ENCODE results near the gene KANK2. TPM values are rescaled to one million over a fixed set of nuclear protein-coding genes. Genes with fewer than 3 reads are reported as not detected.

Gene KANK2
- total RNA-seq, 1 experiment from 2014 or later = 85.8 TPM

DNA sequence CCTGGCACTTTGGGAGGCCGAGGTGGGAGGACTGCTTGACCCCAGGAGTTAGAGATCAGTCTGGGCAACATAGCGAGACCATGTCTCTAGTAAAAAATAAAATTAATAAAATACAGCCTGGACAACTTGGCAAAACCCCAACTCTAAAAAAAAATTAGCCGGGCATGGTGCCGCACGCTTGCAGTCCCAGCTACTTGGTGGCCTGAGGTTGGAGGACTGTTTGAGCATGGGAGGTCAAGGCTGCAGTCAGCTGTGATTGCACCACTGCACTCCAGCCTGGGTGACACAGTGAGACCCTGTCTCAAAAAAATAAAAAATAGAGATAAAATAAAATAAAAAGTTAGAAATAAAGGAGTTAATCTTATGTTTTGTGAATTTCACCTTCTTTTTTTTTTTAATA is 26.2 kb downstream of the KANK2 start:
- POLR2A ChIA-PET (ENCODE audit: low non-redundant PET) = no interaction called here

DNA sequence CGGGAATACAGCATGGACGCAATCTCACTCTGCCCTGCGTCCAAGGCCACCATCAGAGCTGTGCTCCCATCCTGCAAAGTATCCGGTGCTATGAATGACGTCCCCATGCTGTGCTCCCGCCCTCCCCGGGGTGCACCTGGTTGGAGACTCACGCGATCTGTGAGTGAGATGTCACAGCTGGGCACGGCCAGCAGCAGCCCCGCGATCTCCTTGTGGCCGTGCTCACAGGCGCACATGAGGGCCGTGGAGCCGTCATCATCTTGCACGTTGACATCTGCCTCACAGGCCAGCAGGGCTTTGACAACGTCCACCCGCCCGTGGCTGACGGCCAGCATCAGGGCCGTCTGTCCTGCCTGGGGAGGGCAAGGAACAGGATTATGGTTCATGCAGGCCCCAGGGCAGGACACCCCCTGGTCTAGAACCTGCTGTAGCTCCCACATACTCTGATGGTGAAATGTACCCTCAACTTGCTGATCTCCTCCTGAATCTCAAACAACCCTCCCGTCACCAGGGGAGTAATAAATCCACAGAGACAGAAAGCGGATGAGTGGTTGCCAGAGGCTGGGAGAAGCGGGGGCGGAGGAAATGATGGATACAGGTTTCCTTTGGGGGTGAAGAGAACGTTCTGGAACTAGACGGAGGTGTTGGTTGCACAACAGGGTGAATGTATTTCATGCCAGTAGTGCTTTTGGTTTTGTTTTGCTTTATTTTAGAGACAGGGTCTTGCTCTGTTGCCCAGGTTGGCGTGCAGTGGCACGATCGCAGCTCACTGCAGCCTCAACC is 27.3 kb downstream of the KANK2 start:
- intact Hi-C loops (cut with micrococcal nuclease; ENCODE audit: unreplicated experiment) = no loop called here
- no peak for DNase-seq (ENCODE audit: low spot score)
- TF ChIP-seq, protein P1, sequence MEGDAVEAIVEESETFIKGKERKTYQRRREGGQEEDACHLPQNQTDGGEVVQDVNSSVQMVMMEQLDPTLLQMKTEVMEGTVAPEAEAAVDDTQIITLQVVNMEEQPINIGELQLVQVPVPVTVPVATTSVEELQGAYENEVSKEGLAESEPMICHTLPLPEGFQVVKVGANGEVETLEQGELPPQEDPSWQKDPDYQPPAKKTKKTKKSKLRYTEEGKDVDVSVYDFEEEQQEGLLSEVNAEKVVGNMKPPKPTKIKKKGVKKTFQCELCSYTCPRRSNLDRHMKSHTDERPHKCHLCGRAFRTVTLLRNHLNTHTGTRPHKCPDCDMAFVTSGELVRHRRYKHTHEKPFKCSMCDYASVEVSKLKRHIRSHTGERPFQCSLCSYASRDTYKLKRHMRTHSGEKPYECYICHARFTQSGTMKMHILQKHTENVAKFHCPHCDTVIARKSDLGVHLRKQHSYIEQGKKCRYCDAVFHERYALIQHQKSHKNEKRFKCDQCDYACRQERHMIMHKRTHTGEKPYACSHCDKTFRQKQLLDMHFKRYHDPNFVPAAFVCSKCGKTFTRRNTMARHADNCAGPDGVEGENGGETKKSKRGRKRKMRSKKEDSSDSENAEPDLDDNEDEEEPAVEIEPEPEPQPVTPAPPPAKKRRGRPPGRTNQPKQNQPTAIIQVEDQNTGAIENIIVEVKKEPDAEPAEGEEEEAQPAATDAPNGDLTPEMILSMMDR (conservative IDR thresholded peaks at IDR 0.05; ENCODE audit: low read depth, low read length) = no peak
- no peak for TF ChIP-seq EZH2 (IDR thresholded peaks at IDR 0.05; ENCODE audit: borderline replicate concordance, low read depth, low read length, poor library complexity, severe bottlenecking)
- Histone ChIP-seq H3K27me3 (replicated peaks; ENCODE audit: insufficient read depth, low read depth, low read length, poor library complexity) (no peaks in the 10 kb centered on the region), H3K36me3 (ENCODE audit: insufficient read depth, low read length, poor library complexity, severe bottlenecking) (peaks cover 42% of the 10 kb centered on the region), H3K4me3 (ENCODE audit: low read depth, low read length, poor library complexity, severe bottlenecking) (no peak overlapping the region), H3K27ac (ENCODE audit: low read depth, low read length, poor library complexity, severe bottlenecking) (no peak overlapping the region), H3K4me1 (ENCODE audit: insufficient read depth, low read length, poor library complexity, severe bottlenecking) (no peaks in the 10 kb centered on the region), H3K9me3 (ENCODE audit: low read depth, low read length, poor library complexity, severe bottlenecking) (no peaks in the 10 kb centered on the region)
- BruUV-seq (replicated peaks) = no TSS peak
- ChIA-PET CTCF (no interaction called here), POLR2A (ENCODE audit: low non-redundant PET) (no interaction called here)

More for the DNA sequence above, 26.2 kb downstream of the KANK2 start:
- no TSS peak for BruUV-seq (replicated peaks)
- Histone ChIP-seq H3K4me3 (ENCODE audit: low read depth, low read length, poor library complexity, severe bottlenecking) (no peak overlapping the region), H3K9me3 (ENCODE audit: low read depth, low read length, poor library complexity, severe bottlenecking) (no peaks in the 10 kb centered on the region), H3K27ac (ENCODE audit: low read depth, low read length, poor library complexity, severe bottlenecking) (no peak overlapping the region), H3K27me3 (replicated peaks; ENCODE audit: insufficient read depth, low read depth, low read length, poor library complexity) (no peaks in the 10 kb centered on the region), H3K36me3 (ENCODE audit: insufficient read depth, low read length, poor library complexity, severe bottlenecking) (peaks cover 45% of the 10 kb centered on the region), H3K4me1 (ENCODE audit: insufficient read depth, low read length, poor library complexity, severe bottlenecking) (no peaks in the 10 kb centered on the region)
- no peak for TF ChIP-seq EZH2 (IDR thresholded peaks at IDR 0.05; ENCODE audit: borderline replicate concordance, low read depth, low read length, poor library complexity, severe bottlenecking)
- TF ChIP-seq, protein P1 (conservative IDR thresholded peaks at IDR 0.05; ENCODE audit: low read depth, low read length) = no peak
- no peak for DNase-seq (ENCODE audit: low spot score)
- intact Hi-C loops (cut with micrococcal nuclease; ENCODE audit: unreplicated experiment) = no loop called here
- CTCF ChIA-PET = no interaction called here

DNA sequence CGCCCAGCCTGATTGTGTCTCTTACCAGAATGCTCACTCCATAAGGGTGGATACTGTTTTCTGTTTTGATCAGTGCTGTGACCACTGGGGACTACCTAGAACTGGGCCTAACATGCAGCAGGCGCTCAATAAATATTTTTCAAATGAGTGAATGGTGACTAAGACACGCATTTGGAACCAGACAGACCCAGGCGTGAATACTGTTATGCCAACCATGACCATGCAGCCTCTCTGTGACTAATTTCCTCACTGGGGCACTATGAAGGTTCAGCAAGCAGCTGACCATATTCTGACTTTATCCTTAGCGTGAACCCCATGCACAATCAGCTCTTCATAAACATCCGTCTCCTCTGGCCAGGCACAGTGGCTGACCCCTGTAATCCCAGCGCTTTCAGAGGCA is 28.8 kb downstream of the KANK2 start:
- no peaks in the 10 kb centered on the region for H3K4me1 ChIP-seq (ENCODE audit: insufficient read depth, low read length, poor library complexity, severe bottlenecking)
- H3K36me3 ChIP-seq (ENCODE audit: insufficient read depth, low read length, poor library complexity, severe bottlenecking) = peaks cover 39% of the 10 kb centered on the region
- BruUV-seq (replicated peaks) = no TSS peak
- ChIA-PET CTCF (interaction anchor here (0.6 kb wide), 1 partner anchor 42 kb away, joined by 4 read pairs; no protein-coding TSS in a partner anchor), POLR2A (ENCODE audit: low non-redundant PET) (no interaction called here)
- no peak for TF ChIP-seq EZH2 (IDR thresholded peaks at IDR 0.05; ENCODE audit: borderline replicate concordance, low read depth, low read length, poor library complexity, severe bottlenecking)
- TF ChIP-seq, protein P1 (conservative IDR thresholded peaks at IDR 0.05; ENCODE audit: low read depth, low read length) = no peak
- no peak for DNase-seq (ENCODE audit: low spot score)
- H3K27me3 ChIP-seq (replicated peaks; ENCODE audit: insufficient read depth, low read depth, low read length, poor library complexity) = no peaks in the 10 kb centered on the region
- H3K27ac ChIP-seq (ENCODE audit: low read depth, low read length, poor library complexity, severe bottlenecking) = no peak overlapping the region
- no peaks in the 10 kb centered on the region for H3K9me3 ChIP-seq (ENCODE audit: low read depth, low read length, poor library complexity, severe bottlenecking)
- intact Hi-C loops (cut with micrococcal nuclease; ENCODE audit: unreplicated experiment) = no loop called here
- no peak overlapping the region for H3K4me3 ChIP-seq (ENCODE audit: low read depth, low read length, poor library complexity, severe bottlenecking)

All from A673 (cell line).